Stomach smooth muscle (tissue), 2 donors: ENCODE results near the gene WDR4.
"Not testable (repeated sequence)": the region's sequence is repeated elsewhere in the genome, so short reads cannot be mapped to it uniquely, and the experiment has no call there.

Source experiments
- H3K27ac ChIP-seq: one replicate; pipeline ENCODE4 v1.7.0; 2013; ENCODE audit warnings: mild to moderate bottlenecking, low read length, inconsistent platforms
- H3K27me3 ChIP-seq, 2 donors: one replicate each; pipeline ENCODE4 v1.7.0; 2013; ENCODE audit warnings: low read length in 2 of 2; ENCODE audit not compliant: insufficient read depth in 2 of 2, control insufficient read depth in 1 of 2
- H3K36me3 ChIP-seq, 2 donors: one replicate each; pipeline ENCODE4 v1.7.0; 2013; ENCODE audit warnings: low read length in 2 of 2; ENCODE audit not compliant: control insufficient read depth in 2 of 2, insufficient read depth in 2 of 2
- H3K4me1 ChIP-seq: one replicate; pipeline ENCODE4 v1.7.0; 2013; ENCODE audit warnings: low read length; ENCODE audit not compliant: control insufficient read depth, insufficient read depth
- H3K4me3 ChIP-seq, 2 donors: one replicate each; pipeline ENCODE4 v1.7.0; 2013; ENCODE audit warnings: low read length in 2 of 2
- H3K9ac ChIP-seq, 2 donors: one replicate each; pipeline ENCODE4 v1.7.0; 2013; ENCODE audit warnings: low read length in 2 of 2, mild to moderate bottlenecking in 1 of 2
- H3K9me3 ChIP-seq, 2 donors: one replicate each; pipeline ENCODE4 v1.7.0; 2013; ENCODE audit warnings: low read length in 2 of 2; ENCODE audit not compliant: control insufficient read depth in 2 of 2
- donor health status: healthy.
- donor health status: Pancreatic carcinoma.

WDR4 gene

GRCh38 chr21:42852925-42853570 lies 26.3 kb downstream of the WDR4 start:
- H3K4me1 ChIP-seq: no peaks in the 10 kb centered on the region
- no peak overlapping the region for H3K9ac ChIP-seq
- no peak overlapping the region for H3K27ac ChIP-seq
- H3K9me3 ChIP-seq: no peaks in the 10 kb centered on the region
- no peak overlapping the region for H3K4me3 ChIP-seq
- H3K36me3 ChIP-seq: peaks cover 36 to 51% of the 10 kb centered on the region in 2 donors
- H3K27me3 ChIP-seq: no peaks in the 10 kb centered on the region

GRCh38 chr21:42851812-42852665 lies 27.3 kb downstream of the WDR4 start:
- peaks cover 36 to 51% of the 10 kb centered on the region in 2 donors for H3K36me3 ChIP-seq
- H3K4me3 ChIP-seq: no peak overlapping the region
- no peaks in the 10 kb centered on the region for H3K4me1 ChIP-seq
- H3K9ac ChIP-seq: no peak overlapping the region
- H3K27me3 ChIP-seq: no peaks in the 10 kb centered on the region
- H3K27ac ChIP-seq: no peak overlapping the region
- H3K9me3 ChIP-seq: no peaks in the 10 kb centered on the region

GRCh38 chr21:42850866-42851391 lies 28.4 kb downstream of the WDR4 start:
- H3K27ac ChIP-seq: no peak overlapping the region
- no peak overlapping the region for H3K4me3 ChIP-seq
- no peaks in the 10 kb centered on the region for H3K9me3 ChIP-seq
- no peak overlapping the region for H3K9ac ChIP-seq
- no peaks in the 10 kb centered on the region for H3K27me3 ChIP-seq
- H3K36me3 ChIP-seq: peaks cover 39 to 49% of the 10 kb centered on the region in 2 donors
- no peaks in the 10 kb centered on the region for H3K4me1 ChIP-seq

GRCh38 chr21:42850463-42850862 lies 28.9 kb downstream of the WDR4 start:
- H3K9me3 ChIP-seq: no peaks in the 10 kb centered on the region
- H3K36me3 ChIP-seq: peaks cover 35 to 46% of the 10 kb centered on the region in 2 donors
- H3K9ac ChIP-seq: no peak overlapping the region
- H3K4me3 ChIP-seq: no peak overlapping the region
- no peaks in the 10 kb centered on the region for H3K27me3 ChIP-seq
- peaks cover 2% of the 10 kb centered on the region for H3K4me1 ChIP-seq
- no peak overlapping the region for H3K27ac ChIP-seq

GRCh38 chr21:42849759-42850412 lies 29.5 kb downstream of the WDR4 start:
- H3K9me3 ChIP-seq: no peaks in the 10 kb centered on the region
- peaks cover 5% of the 10 kb centered on the region for H3K4me1 ChIP-seq
- no peak overlapping the region for H3K4me3 ChIP-seq
- no peaks in the 10 kb centered on the region for H3K27me3 ChIP-seq
- H3K27ac ChIP-seq: no peak overlapping the region
- H3K9ac ChIP-seq: no peak overlapping the region
- peaks cover 33 to 42% of the 10 kb centered on the region in 2 donors for H3K36me3 ChIP-seq

GRCh38 chr21:42848932-42849758 lies 30.2 kb downstream of the WDR4 start:
- H3K27me3 ChIP-seq: no peaks in the 10 kb centered on the region
- H3K4me3 ChIP-seq: no peak overlapping the region
- H3K9ac ChIP-seq: no peak overlapping the region
- H3K4me1 ChIP-seq: peaks cover 11% of the 10 kb centered on the region
- H3K9me3 ChIP-seq: no peaks in the 10 kb centered on the region
- peaks cover 30 to 41% of the 10 kb centered on the region in 2 donors for H3K36me3 ChIP-seq
- H3K27ac ChIP-seq: no peak overlapping the region

- H3K27me3 ChIP-seq, H3K9ac ChIP-seq, H3K9me3 ChIP-seq, H3K4me3 ChIP-seq, H3K27ac ChIP-seq: not testable (repeated sequence)
- H3K4me1 ChIP-seq: peaks cover 11% of the 10 kb centered on the region
- H3K36me3 ChIP-seq: peaks cover 27 to 35% of the 10 kb centered on the region in 2 donors
Observed at GRCh38 chr21:42848144-42848931, 31.0 kb downstream of the WDR4 start.

GRCh38 chr21:42847726-42848125 lies 31.6 kb downstream of the WDR4 start:
- Histone ChIP-seq H3K9ac (no peak overlapping the region), H3K27ac (no peak overlapping the region), H3K4me3 (no peak overlapping the region), H3K27me3 (no peaks in the 10 kb centered on the region), H3K36me3 (peaks cover 30 to 35% of the 10 kb centered on the region in 2 donors), H3K4me1 (peaks cover 11% of the 10 kb centered on the region), H3K9me3 (no peaks in the 10 kb centered on the region)

GRCh38 chr21:42847051-42847707 lies 32.2 kb downstream of the WDR4 start:
- Histone ChIP-seq H3K4me1 (peaks cover 11% of the 10 kb centered on the region), H3K27ac (no peak overlapping the region), H3K9me3 (no peaks in the 10 kb centered on the region), H3K9ac (no peak overlapping the region), H3K4me3 (no peak overlapping the region), H3K27me3 (no peaks in the 10 kb centered on the region), H3K36me3 (peaks cover 30 to 33% of the 10 kb centered on the region in 2 donors)
